Endometrium (tissue), 2 donors: ENCODE data around the gene SLC36A3.
A peak's percentile ranks its signal among the peaks of the same experiment; 100 is the strongest.
"Not testable (repeated sequence)": the region's sequence is repeated elsewhere in the genome, so short reads cannot be mapped to it uniquely, and the experiment has no call there.

Experiments used
- FAIRE-seq: peaks from 2 replicates; lab custom pipeline; 2012; peaks lifted over from hg19 to GRCh38; lab: Jason Lieb, UNC
- donor health status: control.
- donor health status: control.

The SLC36A3 gene

DNA sequence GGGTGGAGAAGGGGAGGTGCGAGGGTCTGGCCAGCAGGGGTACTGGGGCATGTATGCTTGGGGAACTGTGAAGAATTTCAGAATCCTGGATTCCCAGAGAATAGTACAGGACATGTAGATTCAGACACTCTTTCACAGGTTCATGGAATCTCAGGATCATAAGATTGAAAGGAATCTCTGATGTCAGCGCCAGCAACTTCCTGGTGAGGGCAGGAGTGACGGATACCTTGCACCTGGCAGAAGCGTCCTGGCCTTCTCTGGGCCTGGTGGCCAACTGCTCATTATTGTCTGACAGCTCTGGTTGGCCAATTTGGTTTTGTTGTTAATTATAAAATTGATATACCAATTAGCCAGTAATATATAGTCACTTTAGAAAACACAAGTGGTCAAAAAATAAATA lies 43.6 kb downstream of the SLC36A3 start:
- no peak for FAIRE-seq

DNA sequence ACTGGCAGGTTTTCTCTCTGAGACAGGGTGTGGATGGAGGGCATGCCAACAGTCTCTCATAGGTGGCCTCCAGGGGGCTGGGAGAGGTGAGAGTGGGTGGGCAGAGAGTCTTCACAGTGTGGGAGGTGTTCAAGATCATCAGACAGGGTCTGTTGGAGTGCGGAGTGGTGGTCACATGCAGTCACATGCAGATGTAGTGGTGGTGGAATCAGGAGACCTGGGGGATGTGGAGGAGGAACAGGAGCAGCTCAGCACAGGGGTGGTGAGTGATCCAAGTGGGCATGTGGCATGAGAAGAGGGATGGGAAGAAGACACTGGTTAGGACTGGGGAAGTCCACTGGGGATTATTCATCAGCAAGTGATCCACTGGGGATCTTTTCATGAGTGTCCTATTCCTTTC lies 44.8 kb downstream of the SLC36A3 start:
- no peak for FAIRE-seq

DNA sequence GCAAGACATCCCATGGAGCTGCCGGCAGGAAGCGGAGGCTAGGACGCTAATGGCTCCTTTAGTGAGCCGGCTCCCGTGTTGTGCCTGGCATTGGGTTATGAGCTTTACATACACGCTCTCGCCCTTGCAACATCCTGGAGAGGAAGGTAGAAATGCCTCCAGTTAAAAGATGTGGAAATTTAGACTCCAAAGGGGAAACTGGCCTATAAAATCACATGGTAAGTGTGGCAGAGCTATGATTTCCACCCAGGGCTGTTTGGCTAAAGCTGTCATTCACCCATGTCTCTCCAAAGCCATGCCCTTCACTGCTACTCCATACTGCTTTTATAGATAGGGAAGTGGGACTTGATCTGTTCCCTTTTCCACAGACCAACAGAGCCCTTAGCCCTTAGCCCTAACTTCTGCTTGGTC lies 45.4 kb downstream of the SLC36A3 start:
- no peak for FAIRE-seq

DNA sequence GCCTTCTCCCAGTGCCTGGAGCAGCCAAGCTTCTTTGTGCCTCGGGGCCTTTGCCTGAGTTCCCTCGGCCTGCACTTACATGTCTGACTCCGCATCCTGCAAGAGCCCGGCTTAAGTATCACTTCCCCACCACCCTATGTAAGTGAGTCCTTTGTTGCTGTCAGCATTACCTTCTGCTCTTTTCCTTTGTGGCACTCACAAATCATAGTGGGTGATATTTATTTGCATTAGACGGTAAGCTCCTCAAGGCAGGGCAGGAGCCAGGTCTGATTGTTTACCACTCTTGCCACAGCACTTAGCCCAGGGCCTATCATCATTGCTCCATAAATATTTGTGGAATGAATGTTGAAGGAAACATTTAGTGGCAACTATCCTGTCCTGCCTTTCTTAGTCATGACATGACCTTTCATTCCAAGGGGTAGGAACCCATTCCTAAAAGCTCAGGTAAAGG lies 45.8 kb downstream of the SLC36A3 start:
- FAIRE-seq, result no peak

- no peak for FAIRE-seq
Observed at GRCh38 chr5:151255621-151256286, 47.8 kb downstream of the SLC36A3 start.

GRCh38 chr5:151254990-151255389 lies 48.6 kb downstream of the SLC36A3 start:
- FAIRE-seq, result not testable (repeated sequence)

DNA sequence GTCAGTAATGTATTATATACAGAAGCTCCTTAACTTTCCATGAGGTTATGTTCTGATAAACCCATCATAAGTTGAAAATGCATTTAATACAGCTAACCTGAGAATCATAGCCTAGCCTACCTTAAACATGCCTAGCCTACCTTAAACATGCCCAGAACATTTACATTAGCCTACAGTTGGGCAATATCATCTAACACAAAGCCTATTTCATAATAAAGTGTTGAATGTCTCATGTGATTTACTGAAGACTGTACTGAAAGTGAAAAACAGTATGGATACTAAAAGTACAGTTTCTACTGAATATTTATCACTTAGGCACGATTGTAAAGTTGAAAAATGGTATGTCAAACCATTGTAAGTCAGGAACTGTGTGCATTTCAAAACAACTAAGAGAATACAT lies 49.0 kb downstream of the SLC36A3 start:
- no peak for FAIRE-seq

GRCh38 chr5:151253605-151253950 lies 50.0 kb downstream of the SLC36A3 start:
- FAIRE-seq, result no peak

- peak; percentile 96 for FAIRE-seq
Observed at GRCh38 chr5:151252762-151253604, 50.6 kb downstream of the SLC36A3 start, which contains the start of gene GM2A. TSS of gene GM2A (plus strand) at chr5:151253185. CDS start at chr5:151253217, 32 bp downstream.

- FAIRE-seq, result no peak
Observed at GRCh38 chr5:151251621-151252020, 51.9 kb downstream of the SLC36A3 start.

- no peak for FAIRE-seq
Observed at GRCh38 chr5:151251001-151251551, 52.5 kb downstream of the SLC36A3 start.

- FAIRE-seq, result no peak
Observed at GRCh38 chr5:151250346-151251000, 53.1 kb downstream of the SLC36A3 start.

- FAIRE-seq, result no peak
Observed at GRCh38 chr5:151249281-151249680, 54.3 kb downstream of the SLC36A3 start.

DNA sequence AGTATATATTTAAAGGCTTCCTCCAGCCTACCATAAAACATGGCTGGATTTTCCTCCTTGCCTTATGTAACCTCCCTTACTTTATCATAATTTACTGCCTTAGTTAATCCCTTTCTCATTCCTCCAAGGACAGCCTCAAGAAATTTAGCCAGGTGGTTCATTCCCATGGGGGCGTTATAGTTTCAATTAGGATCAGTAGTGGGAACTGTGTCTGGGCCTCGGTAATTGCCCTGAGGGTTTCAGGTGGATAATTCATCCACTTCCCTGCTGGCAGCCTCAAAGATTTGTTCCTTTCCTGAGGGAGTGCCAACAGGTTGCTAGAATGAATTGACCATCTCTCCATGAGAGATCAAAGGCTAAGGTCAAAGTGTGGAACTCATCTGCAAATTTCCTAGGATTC lies 54.9 kb downstream of the SLC36A3 start:
- no peak for FAIRE-seq

DNA sequence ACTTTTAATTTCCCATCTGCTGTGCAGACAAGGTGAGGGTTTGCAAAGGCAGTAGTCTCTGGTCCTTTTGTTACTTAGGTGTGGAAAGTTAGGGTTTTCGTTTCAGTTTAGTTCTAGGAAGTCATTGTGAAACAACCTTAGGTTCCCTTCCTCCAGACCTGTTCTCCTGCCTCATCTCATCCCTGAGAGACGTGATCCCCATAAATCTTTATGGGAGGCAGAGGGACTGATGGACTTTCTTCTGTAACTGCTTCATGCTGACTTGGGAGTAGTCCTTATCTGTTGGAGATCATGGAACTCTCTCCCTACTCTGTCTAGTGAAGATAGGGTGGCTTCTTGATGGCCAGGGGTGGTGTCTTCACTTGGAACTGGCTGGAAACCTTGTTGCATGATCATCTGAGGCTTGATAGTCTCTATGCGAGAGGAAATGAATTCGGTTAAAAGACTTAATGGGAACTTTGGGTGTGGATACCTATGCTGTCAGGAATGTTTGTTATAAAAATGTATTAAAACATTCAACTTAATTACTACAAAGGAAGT lies 57.8 kb downstream of the SLC36A3 start:
- no peak for FAIRE-seq

- no peak for FAIRE-seq
Observed at GRCh38 chr5:151244206-151244605, 59.4 kb downstream of the SLC36A3 start.

- FAIRE-seq, result no peak
Observed at GRCh38 chr5:151243564-151243963, 60.0 kb downstream of the SLC36A3 start.

- no peak for FAIRE-seq
Observed at GRCh38 chr5:151243127-151243526, 60.4 kb downstream of the SLC36A3 start.

DNA sequence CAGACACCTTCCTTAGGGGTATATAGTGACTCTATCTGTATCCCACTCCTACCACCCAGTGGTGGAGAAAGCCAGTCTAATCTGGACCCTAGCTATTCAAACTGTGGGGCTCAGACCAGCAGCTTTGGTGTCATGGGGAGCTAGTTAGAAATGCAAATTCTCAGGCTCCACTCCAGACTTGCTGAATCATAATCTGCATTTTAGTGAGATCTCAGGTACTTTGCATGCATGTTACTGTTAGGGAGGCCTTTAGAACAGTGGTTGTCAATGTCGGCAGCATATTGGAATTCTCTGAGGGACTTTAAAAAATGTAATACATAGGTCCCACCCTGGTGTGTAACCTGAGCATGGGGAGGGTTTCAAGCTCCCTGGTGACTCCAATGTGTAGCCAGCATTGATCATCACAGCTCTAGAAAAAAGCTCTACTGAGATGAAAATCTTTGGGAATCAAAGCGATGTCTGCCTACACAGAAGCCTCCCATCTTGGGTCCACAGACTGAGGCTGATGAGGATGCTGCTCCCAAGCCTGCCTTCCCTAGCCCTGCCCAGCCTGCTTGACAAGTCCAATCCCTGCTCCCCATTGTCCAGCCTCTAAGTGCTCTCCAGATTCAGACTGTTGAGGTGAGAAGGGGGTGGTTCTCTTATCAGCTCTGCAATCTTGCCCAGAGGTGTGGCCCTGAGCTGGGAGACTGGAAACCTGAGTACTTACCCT lies 62.5 kb downstream of the SLC36A3 start:
- no peak for FAIRE-seq

- not testable (repeated sequence) for FAIRE-seq
Observed at GRCh38 chr5:151240268-151240835, 63.2 kb downstream of the SLC36A3 start.

GRCh38 chr5:151239237-151239861 lies 64.2 kb downstream of the SLC36A3 start:
- FAIRE-seq, result peak; percentile 75
